ENCODE measurements around the gene WDTC1.

WDTC1 gene

GRCh38 chr1:27351541-27352107 lies 117.2 kb downstream of the WDTC1 start:
- no peak for DNase-seq

- no peak for DNase-seq
Measured at GRCh38 chr1:27353166-27353565, 118.7 kb downstream of the WDTC1 start.

DNA sequence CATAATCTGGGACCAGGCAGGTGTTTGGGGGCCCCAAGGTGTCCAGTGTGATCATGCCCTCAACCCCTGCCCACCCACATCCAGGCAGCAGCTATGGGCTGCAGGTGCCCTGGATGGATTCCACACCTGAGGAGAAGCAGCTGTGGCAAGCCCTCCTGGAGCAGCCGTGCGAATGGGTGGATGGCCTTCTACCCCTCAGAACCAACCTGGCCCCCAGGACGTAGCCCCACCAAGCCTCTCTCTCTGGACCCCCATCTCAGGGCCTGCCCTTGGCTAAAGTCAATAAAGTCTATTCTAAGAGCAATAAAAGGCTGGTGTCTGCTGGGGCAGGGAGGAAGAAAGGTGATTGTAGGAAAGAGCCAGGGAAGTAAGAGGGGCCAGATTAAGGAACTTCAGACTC lies 119.2 kb downstream of the WDTC1 start:
- DNase-seq = no peak

DNA sequence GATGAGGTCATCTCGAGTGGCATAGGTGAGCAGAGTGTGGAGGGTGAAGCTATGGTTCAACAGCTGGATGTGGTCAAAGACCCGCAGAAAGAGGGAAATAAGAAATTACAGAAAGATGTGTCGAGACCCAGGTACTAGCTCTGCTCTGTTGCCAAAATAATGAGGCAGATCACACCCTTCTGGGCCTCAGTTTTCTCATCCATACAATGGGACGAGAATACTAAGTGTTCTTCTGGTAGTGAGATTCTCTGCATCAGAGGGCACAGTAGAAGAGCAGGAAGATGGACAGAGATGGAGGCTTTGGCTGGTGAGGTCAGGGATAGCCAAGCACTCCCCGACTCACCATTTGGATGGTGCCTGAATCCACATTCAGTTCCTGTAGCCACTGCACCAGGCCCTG lies 121.3 kb downstream of the WDTC1 start:
- no peak for DNase-seq

GRCh38 chr1:27356277-27356618 lies 121.8 kb downstream of the WDTC1 start:
- DNase-seq = no peak

- DNase-seq = no peak
Measured at GRCh38 chr1:27356619-27357280, 122.3 kb downstream of the WDTC1 start.

GRCh38 chr1:27357281-27358037 lies 123.0 kb downstream of the WDTC1 start:
- peak in 44 of 56 donors; percentile 4 to 71 (median 24) for DNase-seq

Data from nucleus accumbens (tissue), 56 donors.